HTERT RPE-1 (cell line): ENCODE measurements around the gene EIF2B5.
"Not testable (repeated sequence)": the region's sequence is repeated elsewhere in the genome, so short reads cannot be mapped to it uniquely, and the experiment has no call there.

Experiments
- in situ Hi-C: fragments of 300-500 bp; cut with MboI; formaldehyde crosslinking; loops from 4 replicates; pipeline ENCODE4 v1.14.3; 2020; ENCODE audit warnings: low sequenced_read_pairs

EIF2B5 gene

GRCh38 chr3:184145111-184145524, 10.0 kb downstream of the EIF2B5 start:
- in situ Hi-C loops = no loop called here

- in situ Hi-C loops = no loop called here
These were observed 10.7 kb downstream of the EIF2B5 start for GRCh38 chr3:184145751-184146270.

GRCh38 chr3:184148076-184148475, 12.9 kb downstream of the EIF2B5 start:
- in situ Hi-C loops = no loop called here

- in situ Hi-C loops = no loop called here
These were observed 14.0 kb downstream of the EIF2B5 start for GRCh38 chr3:184149123-184149522.

- in situ Hi-C loops = not testable (repeated sequence)
These were observed 14.6 kb downstream of the EIF2B5 start for GRCh38 chr3:184149770-184150169.

- in situ Hi-C loops = no loop called here
These were observed 19.9 kb downstream of the EIF2B5 start, which contains the start of gene DVL3 for GRCh38 chr3:184154885-184155643. DVL3 (plus strand) TSS chr3:184155377; CDS start chr3:184155636, 259 bp downstream.

- in situ Hi-C loops = no loop called here
These were observed 20.7 kb downstream of the EIF2B5 start for GRCh38 chr3:184155644-184156521.

- in situ Hi-C loops = no loop called here
These were observed 21.4 kb downstream of the EIF2B5 start for GRCh38 chr3:184156522-184156955.

- in situ Hi-C loops = no loop called here
These were observed 22.0 kb downstream of the EIF2B5 start for GRCh38 chr3:184157206-184157605.

GRCh38 chr3:184158404-184158803, 23.2 kb downstream of the EIF2B5 start:
- in situ Hi-C loops = no loop called here

- in situ Hi-C loops = no loop called here
These were observed 25.3 kb downstream of the EIF2B5 start for GRCh38 chr3:184160456-184160855.

GRCh38 chr3:184162571-184163070, 27.5 kb downstream of the EIF2B5 start:
- in situ Hi-C loops = not testable (repeated sequence)

- in situ Hi-C loops = no loop called here
These were observed 29.6 kb downstream of the EIF2B5 start for GRCh38 chr3:184164648-184165330.

- in situ Hi-C loops = no loop called here
These were observed 30.4 kb downstream of the EIF2B5 start for GRCh38 chr3:184165543-184165942.

- in situ Hi-C loops = no loop called here
These were observed 31.5 kb downstream of the EIF2B5 start for GRCh38 chr3:184166671-184167070.

GRCh38 chr3:184167786-184168185, 32.6 kb downstream of the EIF2B5 start:
- in situ Hi-C loops = no loop called here

- in situ Hi-C loops = no loop called here
These were observed 33.4 kb downstream of the EIF2B5 start for GRCh38 chr3:184168363-184169120.

- in situ Hi-C loops = no loop called here
These were observed 35.0 kb downstream of the EIF2B5 start for GRCh38 chr3:184169896-184170875.

- in situ Hi-C loops = no loop called here
These were observed 36.4 kb downstream of the EIF2B5 start for GRCh38 chr3:184171562-184171961.
